RWPE2 (cell line): ENCODE measurements around the gene GCK.

Source experiments
- ATAC-seq: fragments of 200-7000 bp; cut with Tn5 transposase; 3 replicates; pipeline ENCODE4 v1.9.1; 2021; ENCODE audit warnings: low read depth
- DNase-seq: peaks from one replicate; pipeline ENCODE4 v3.0.0-alpha.2; 2020; ENCODE audit warnings: low spot score
- H3K27ac ChIP-seq: fragments of 450-650 bp; 2 replicates; pipeline ENCODE4 v1.5.1; 2017; ENCODE audit warnings: mild to moderate bottlenecking; ENCODE audit not compliant: poor library complexity, severe bottlenecking
- H3K27me3 ChIP-seq: fragments of 250-450 bp; sonication (Bioruptor Pico); 2 replicates; pipeline ENCODE4 v1.5.1; 2021; ENCODE audit warnings: mild to moderate bottlenecking, moderate library complexity; ENCODE audit not compliant: insufficient read depth, poor library complexity, severe bottlenecking
- H3K36me3 ChIP-seq: fragments of 250-450 bp; sonication (Bioruptor Pico); 2 replicates; pipeline ENCODE4 v1.5.1; 2020; ENCODE audit warnings: low read depth, mild to moderate bottlenecking, moderate library complexity
- H3K4me1 ChIP-seq: fragments of 250-450 bp; sonication (Bioruptor Pico); 2 replicates; pipeline ENCODE4 v1.5.1; 2021; ENCODE audit warnings: mild to moderate bottlenecking, moderate library complexity; ENCODE audit not compliant: insufficient read depth, poor library complexity, severe bottlenecking
- H3K4me3 ChIP-seq: fragments of 250-450 bp; sonication (Bioruptor Pico); 2 replicates; pipeline ENCODE4 v1.5.1; 2021; ENCODE audit warnings: mild to moderate bottlenecking, moderate library complexity; ENCODE audit not compliant: severe bottlenecking
- H3K9me3 ChIP-seq: fragments of 250-450 bp; sonication (Bioruptor Pico); 2 replicates; pipeline ENCODE4 v1.5.1; 2021; ENCODE audit warnings: mild to moderate bottlenecking, moderate library complexity; ENCODE audit not compliant: severe bottlenecking
- TF ChIP-seq, protein P1 (sequence below): fragments of 450-650 bp; IDR thresholded peaks from one replicate; pipeline ENCODE4 v1.5.1; 2017; ENCODE audit warnings: mild to moderate bottlenecking, moderate library complexity; ENCODE audit not compliant: poor library complexity, severe bottlenecking

Gene GCK

DNA sequence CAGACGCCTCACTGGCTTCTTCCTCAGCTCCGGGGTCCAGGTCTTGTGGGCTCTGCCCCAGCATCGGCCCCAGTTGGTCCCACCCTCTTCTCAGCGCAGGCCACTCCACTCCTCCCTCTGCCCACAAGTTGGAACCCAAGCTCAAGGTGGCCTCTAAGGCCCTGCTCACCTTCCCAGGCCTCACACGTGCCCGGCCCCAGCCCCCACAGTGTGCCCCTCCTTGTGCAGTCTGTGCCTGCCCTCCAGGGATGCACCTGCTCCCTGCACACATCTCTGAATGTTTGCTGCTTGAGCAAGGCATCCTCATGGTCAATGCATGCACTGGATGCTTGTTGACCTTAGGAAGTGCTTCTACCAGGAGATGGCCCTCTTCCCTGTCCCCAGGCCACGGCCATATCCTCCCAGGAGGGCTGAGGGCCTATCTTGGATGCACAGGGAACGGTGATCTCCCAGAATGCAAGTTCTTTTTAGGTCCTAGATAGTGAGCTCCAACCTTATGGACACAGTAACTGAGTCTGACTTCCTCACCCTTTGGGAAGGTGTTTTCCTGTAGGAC lies 92.8 kb downstream of the GCK start:
- Histone ChIP-seq H3K9me3 (no peaks in the 10 kb centered on the region), H3K4me1 (no peaks in the 10 kb centered on the region), H3K27me3 (no peaks in the 10 kb centered on the region), H3K4me3 (no peak overlapping the region), H3K36me3 (no peaks in the 10 kb centered on the region), H3K27ac (no peak overlapping the region)
- TF ChIP-seq, protein P1, sequence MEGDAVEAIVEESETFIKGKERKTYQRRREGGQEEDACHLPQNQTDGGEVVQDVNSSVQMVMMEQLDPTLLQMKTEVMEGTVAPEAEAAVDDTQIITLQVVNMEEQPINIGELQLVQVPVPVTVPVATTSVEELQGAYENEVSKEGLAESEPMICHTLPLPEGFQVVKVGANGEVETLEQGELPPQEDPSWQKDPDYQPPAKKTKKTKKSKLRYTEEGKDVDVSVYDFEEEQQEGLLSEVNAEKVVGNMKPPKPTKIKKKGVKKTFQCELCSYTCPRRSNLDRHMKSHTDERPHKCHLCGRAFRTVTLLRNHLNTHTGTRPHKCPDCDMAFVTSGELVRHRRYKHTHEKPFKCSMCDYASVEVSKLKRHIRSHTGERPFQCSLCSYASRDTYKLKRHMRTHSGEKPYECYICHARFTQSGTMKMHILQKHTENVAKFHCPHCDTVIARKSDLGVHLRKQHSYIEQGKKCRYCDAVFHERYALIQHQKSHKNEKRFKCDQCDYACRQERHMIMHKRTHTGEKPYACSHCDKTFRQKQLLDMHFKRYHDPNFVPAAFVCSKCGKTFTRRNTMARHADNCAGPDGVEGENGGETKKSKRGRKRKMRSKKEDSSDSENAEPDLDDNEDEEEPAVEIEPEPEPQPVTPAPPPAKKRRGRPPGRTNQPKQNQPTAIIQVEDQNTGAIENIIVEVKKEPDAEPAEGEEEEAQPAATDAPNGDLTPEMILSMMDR = no peak
- no peak for DNase-seq
- no peak for ATAC-seq

DNA sequence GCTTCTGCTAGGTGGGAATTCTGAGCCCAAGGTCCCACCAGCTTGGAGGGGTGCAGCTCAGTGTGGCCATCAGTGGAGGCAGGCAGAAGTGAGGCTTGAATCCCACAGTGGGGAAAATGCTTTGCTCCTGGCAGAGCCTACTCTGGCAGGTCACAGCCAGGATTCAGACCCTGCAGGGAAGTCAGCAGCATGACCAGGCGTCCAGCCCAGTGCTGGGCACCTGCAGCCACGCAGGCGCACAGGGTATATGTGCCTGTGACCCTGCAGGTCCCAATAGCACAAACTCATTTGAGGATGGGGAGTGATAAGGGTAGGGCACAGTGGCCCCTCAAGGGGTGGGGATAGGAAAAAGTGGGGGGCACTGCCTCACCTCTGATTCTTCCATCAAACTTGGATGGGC lies 93.5 kb downstream of the GCK start:
- TF ChIP-seq, protein P1 = no peak
- Histone ChIP-seq H3K4me1 (no peaks in the 10 kb centered on the region), H3K27ac (no peak overlapping the region)

DNA sequence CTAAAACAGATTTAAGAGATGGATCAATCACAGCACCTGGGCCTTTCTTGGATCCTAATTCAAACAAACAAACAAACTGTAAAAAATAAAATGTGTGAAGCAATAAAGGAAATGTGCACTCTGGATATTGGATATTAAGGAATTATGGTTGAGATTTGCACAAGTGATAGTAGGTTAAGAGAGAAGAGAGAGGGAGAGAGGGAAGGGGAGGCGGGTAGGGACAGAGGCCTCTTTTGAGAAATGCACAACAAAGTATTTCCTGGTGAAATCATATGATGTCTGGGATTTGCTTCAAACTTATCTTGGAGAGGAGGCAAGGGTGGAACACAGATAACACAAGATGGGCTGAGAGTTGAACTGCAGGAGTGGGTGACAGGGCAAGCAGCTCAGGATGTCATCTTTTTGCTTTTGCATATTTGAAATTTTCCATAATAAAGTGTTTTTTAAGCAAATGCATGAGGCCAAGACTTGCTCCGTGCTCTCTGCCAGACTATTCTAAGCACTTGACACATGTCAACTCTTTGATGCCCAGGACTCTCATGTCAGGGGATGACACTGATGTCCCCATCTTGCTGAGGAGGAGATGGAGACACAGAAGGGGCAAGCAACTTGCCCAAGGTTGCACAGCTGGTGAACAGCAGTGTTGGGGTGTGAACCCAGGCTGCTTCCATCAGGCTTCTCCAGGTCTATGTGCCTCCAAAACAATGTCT lies 94.2 kb downstream of the GCK start:
- ATAC-seq (no peak), DNase-seq (no peak)
- Histone ChIP-seq H3K27ac (no peak overlapping the region), H3K4me1 (no peaks in the 10 kb centered on the region), H3K4me3 (no peak overlapping the region), H3K9me3 (no peaks in the 10 kb centered on the region), H3K36me3 (no peaks in the 10 kb centered on the region), H3K27me3 (no peaks in the 10 kb centered on the region)
- TF ChIP-seq, protein P1 = no peak

More for the DNA sequence above, 93.5 kb downstream of the GCK start:
- H3K27me3 ChIP-seq = no peaks in the 10 kb centered on the region
- no peaks in the 10 kb centered on the region for H3K36me3 ChIP-seq
- no peaks in the 10 kb centered on the region for H3K9me3 ChIP-seq
- ATAC-seq (no peak), DNase-seq (no peak)
- no peak overlapping the region for H3K4me3 ChIP-seq

DNA sequence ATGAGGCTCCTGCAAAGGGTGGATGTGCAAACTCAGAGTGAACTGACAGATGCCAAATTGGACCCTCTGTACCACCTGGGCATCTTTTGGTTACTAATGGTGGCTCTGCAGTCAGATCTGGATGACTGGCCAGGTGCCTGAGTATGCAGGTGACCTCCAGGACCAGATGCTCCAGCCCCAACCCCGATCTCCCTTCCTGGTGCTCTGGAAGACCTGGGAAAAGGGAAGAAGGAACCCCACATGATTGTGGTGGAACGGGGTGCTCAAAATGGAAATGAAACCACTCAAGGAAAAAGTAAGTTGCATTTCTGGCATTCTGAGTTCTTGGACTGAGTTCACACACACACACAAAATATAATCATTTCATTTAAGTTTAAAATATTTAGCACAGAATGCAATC lies 94.9 kb downstream of the GCK start:
- TF ChIP-seq, protein P1 = no peak
- no peak overlapping the region for H3K4me3 ChIP-seq
- no peaks in the 10 kb centered on the region for H3K4me1 ChIP-seq
- H3K27me3 ChIP-seq = no peaks in the 10 kb centered on the region
- no peaks in the 10 kb centered on the region for H3K36me3 ChIP-seq
- no peak for ATAC-seq
- no peak for DNase-seq
- H3K9me3 ChIP-seq = no peaks in the 10 kb centered on the region
- no peak overlapping the region for H3K27ac ChIP-seq
